ENCODE data around the gene ZEB2. TPM values are rescaled to one million over a fixed set of nuclear protein-coding genes. Genes with fewer than 3 reads are reported as not detected.

The ZEB2 gene
- total RNA-seq, 4 donors from 2014 or later, result 35.9 to 177 (median 120) TPM

DNA sequence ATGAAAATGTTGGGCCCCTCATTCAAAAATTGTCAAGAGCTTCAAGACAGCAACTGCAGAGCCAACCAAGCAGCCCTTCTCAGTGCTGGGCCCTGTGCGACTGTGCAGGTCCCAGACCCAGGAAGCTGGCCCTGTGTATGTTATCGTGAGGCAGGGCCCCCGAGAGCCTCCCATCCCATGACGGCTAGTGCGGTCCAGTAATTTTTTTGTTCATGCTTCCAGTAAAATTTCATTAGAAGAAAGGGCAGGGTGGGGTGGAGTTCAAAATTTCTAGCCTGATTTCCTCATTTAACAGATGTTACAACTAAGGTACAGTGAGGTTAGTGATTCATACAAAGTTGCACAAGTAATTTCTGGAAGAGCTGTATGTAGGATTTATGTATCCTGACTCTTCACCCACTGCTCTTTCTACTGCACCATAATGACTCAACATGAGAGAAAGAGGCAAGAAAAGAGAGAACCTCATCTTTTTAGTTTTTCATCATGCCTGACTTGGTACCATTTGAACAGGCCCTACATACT, 105.5 kb downstream of the ZEB2 start:
- peak overlapping the region in 1 of 2 donors; percentile 34 for H3K27ac ChIP-seq
- TF ChIP-seq, protein P1, sequence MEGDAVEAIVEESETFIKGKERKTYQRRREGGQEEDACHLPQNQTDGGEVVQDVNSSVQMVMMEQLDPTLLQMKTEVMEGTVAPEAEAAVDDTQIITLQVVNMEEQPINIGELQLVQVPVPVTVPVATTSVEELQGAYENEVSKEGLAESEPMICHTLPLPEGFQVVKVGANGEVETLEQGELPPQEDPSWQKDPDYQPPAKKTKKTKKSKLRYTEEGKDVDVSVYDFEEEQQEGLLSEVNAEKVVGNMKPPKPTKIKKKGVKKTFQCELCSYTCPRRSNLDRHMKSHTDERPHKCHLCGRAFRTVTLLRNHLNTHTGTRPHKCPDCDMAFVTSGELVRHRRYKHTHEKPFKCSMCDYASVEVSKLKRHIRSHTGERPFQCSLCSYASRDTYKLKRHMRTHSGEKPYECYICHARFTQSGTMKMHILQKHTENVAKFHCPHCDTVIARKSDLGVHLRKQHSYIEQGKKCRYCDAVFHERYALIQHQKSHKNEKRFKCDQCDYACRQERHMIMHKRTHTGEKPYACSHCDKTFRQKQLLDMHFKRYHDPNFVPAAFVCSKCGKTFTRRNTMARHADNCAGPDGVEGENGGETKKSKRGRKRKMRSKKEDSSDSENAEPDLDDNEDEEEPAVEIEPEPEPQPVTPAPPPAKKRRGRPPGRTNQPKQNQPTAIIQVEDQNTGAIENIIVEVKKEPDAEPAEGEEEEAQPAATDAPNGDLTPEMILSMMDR (IDR thresholded peaks at IDR 0.05), result no peak
- TF ChIP-seq POLR2A (IDR thresholded peaks at IDR 0.05), result no peak

DNA sequence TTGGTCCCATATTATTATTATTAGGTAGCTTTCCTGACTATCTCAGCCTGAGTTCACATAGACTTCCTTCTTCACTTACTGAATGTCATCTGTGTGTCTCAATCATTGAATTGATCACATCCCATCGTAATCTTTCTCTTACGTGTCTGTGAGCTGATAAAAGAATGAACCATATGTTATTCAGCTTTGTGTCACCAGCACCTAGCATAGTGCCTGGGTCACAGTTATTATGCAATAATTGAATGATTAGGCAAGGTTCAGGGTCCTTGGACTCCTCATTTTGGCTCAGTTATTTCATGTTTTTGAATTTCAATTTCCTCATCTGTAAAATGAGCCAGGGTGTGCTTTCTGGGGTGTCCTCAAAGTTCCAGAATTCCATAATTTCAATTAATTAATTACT, 107.2 kb downstream of the ZEB2 start:
- no peaks in the 10 kb centered on the region for H3K27me3 ChIP-seq
- H3K27ac ChIP-seq, result no peak overlapping the region
- no peak for DNase-seq
- TF ChIP-seq, protein P1 (IDR thresholded peaks at IDR 0.05), result no peak
- no peak for TF ChIP-seq POLR2A (IDR thresholded peaks at IDR 0.05)
- no peaks in the 10 kb centered on the region for H3K4me1 ChIP-seq
- no peaks in the 10 kb centered on the region for H3K36me3 ChIP-seq
- no peaks in the 10 kb centered on the region for H3K9me3 ChIP-seq
- intact Hi-C loops (cut with DNase I; ENCODE audit: low total_unique reads), result no loop called here
- no peak overlapping the region for H3K4me3 ChIP-seq

More for the DNA sequence above, 105.5 kb downstream of the ZEB2 start:
- H3K9me3 ChIP-seq, result no peaks in the 10 kb centered on the region
- no peaks in the 10 kb centered on the region for H3K36me3 ChIP-seq
- H3K4me3 ChIP-seq, result no peak overlapping the region
- DNase-seq, result peak in 1 of 2 donors; percentile 42
- intact Hi-C loops (cut with DNase I; ENCODE audit: low total_unique reads), result no loop called here
- H3K27me3 ChIP-seq, result no peaks in the 10 kb centered on the region
- no peaks in the 10 kb centered on the region for H3K4me1 ChIP-seq

- intact Hi-C loops (cut with DNase I; ENCODE audit: low total_unique reads), result no loop called here
- Histone ChIP-seq H3K27me3 (no peaks in the 10 kb centered on the region), H3K27ac (no peak overlapping the region), H3K9me3 (no peaks in the 10 kb centered on the region), H3K36me3 (no peaks in the 10 kb centered on the region), H3K4me1 (no peaks in the 10 kb centered on the region), H3K4me3 (no peak overlapping the region)
- TF ChIP-seq POLR2A (IDR thresholded peaks at IDR 0.05), result no peak
- TF ChIP-seq, protein P1 (IDR thresholded peaks at IDR 0.05), result no peak
- no peak for DNase-seq
Measured at GRCh38 chr2:144411473-144411872, 108.4 kb downstream of the ZEB2 start.

DNA sequence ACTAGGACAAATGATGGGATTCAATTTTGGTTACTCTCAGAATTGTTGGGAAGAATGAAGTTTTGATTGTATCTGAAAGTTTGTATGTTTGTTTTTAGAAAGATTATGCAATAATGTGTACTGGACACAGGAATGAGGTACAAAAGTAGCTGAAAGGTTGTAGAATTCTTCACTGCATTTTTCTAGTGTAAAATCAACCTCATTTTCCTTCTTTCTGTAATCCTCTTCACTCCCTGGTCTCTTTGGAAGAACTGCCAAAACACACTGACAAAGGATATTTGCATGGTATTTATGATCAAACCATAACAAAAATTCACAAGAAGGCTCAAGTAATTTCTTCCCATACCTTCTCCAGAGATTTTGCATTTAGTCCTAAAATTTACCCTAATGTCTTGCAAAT, 110.7 kb downstream of the ZEB2 start:
- H3K27me3 ChIP-seq, result no peaks in the 10 kb centered on the region
- no peaks in the 10 kb centered on the region for H3K4me1 ChIP-seq
- no peak overlapping the region for H3K4me3 ChIP-seq
- intact Hi-C loops (cut with DNase I; ENCODE audit: low total_unique reads), result no loop called here
- no peaks in the 10 kb centered on the region for H3K36me3 ChIP-seq
- DNase-seq, result no peak
- TF ChIP-seq, protein P1 (IDR thresholded peaks at IDR 0.05), result no peak
- no peak for TF ChIP-seq POLR2A (IDR thresholded peaks at IDR 0.05)
- no peaks in the 10 kb centered on the region for H3K9me3 ChIP-seq
- no peak overlapping the region for H3K27ac ChIP-seq

- H3K36me3 ChIP-seq, result no peaks in the 10 kb centered on the region
- DNase-seq, result no peak
- intact Hi-C loops (cut with DNase I; ENCODE audit: low total_unique reads), result no loop called here
Measured at GRCh38 chr2:144407262-144407661, 112.7 kb downstream of the ZEB2 start.

More at GRCh38 chr2:144407262-144407661, 112.7 kb downstream of the ZEB2 start:
- Histone ChIP-seq H3K27ac (no peak overlapping the region), H3K9me3 (no peaks in the 10 kb centered on the region), H3K27me3 (no peaks in the 10 kb centered on the region), H3K4me3 (no peak overlapping the region), H3K4me1 (no peaks in the 10 kb centered on the region)
- TF ChIP-seq POLR2A (IDR thresholded peaks at IDR 0.05), result no peak
- TF ChIP-seq, protein P1 (IDR thresholded peaks at IDR 0.05), result no peak

All from uterus (tissue), 4 donors.